Mesothelial cell of epicardium (in vitro differentiated cells): ENCODE measurements around the gene KIAA1549. TPM values are rescaled to one million over a fixed set of nuclear protein-coding genes. Genes with fewer than 3 reads are reported as not detected.

Experiments
- DNase-seq, 2 experiments: peaks; one replicate each; pipeline ENCODE4 v3.0.0; 2021; ENCODE audit warnings: low spot score in 2 of 2; ENCODE audit not compliant: unreplicated experiment in 2 of 2
- H3K27ac Mint-ChIP-seq: 2 replicates; pipeline ENCODE4 v1.8.0; 2021; ENCODE audit warnings: mixed read lengths
- H3K27me3 Mint-ChIP-seq: 2 replicates; pipeline ENCODE4 v1.8.0; 2021; ENCODE audit warnings: low read depth, mixed read lengths
- H3K36me3 Mint-ChIP-seq: 2 replicates; pipeline ENCODE4 v1.8.0; 2021; ENCODE audit warnings: mixed read lengths
- H3K4me1 Mint-ChIP-seq: 2 replicates; pipeline ENCODE4 v1.8.0; 2021; ENCODE audit warnings: mixed read lengths
- H3K4me3 Mint-ChIP-seq: 2 replicates; pipeline ENCODE4 v1.8.0; 2021; ENCODE audit warnings: mild to moderate bottlenecking, moderate library complexity, mixed read lengths
- H3K9me3 Mint-ChIP-seq: 2 replicates; pipeline ENCODE4 v1.8.0; 2021; ENCODE audit warnings: mixed read lengths
- CTCF ChIP-seq: fragments of 200-600 bp; sonication (generic); IDR thresholded peaks from one replicate; pipeline ENCODE4 v1.5.0; 2021; ENCODE audit warnings: antibody characterized with exemption; ENCODE audit not compliant: unreplicated experiment
- total RNA-seq: library from RNA; stranded (reverse); gene quantifications from 3 replicates; pipeline ENCODE4 v1.2.1, GENCODE V29; 2021

The KIAA1549 gene
- total RNA-seq, 1 donor from 2014 or later, result 34.8 TPM

- peaks cover 13% of the 10 kb centered on the region for H3K36me3 Mint-ChIP-seq
- no peak overlapping the region for H3K4me3 Mint-ChIP-seq
- no peak for DNase-seq
- peaks cover 22% of the 10 kb centered on the region for H3K4me1 Mint-ChIP-seq
- TF ChIP-seq CTCF, result no peak
- no peaks in the 10 kb centered on the region for H3K9me3 Mint-ChIP-seq
- no peaks in the 10 kb centered on the region for H3K27me3 Mint-ChIP-seq
- no peak overlapping the region for H3K27ac Mint-ChIP-seq
These were observed 51.2 kb downstream of the KIAA1549 start for GRCh38 chr7:138929969-138930368.

GRCh38 chr7:138926241-138926612, 55.0 kb downstream of the KIAA1549 start:
- Mint-ChIP-seq H3K4me3 (no peak overlapping the region), H3K4me1 (peaks cover 14% of the 10 kb centered on the region), H3K27ac (peak overlapping the region; percentile 64)

GRCh38 chr7:138924501-138925225, 56.5 kb downstream of the KIAA1549 start:
- Mint-ChIP-seq H3K27ac (peak overlapping the region; percentile 40), H3K9me3 (peaks cover 6% of the 10 kb centered on the region), H3K4me1 (peaks cover 14% of the 10 kb centered on the region), H3K36me3 (peaks cover 6% of the 10 kb centered on the region), H3K4me3 (no peak overlapping the region), H3K27me3 (no peaks in the 10 kb centered on the region)
- no peak for TF ChIP-seq CTCF
- no peak for DNase-seq

More at GRCh38 chr7:138926241-138926612, 55.0 kb downstream of the KIAA1549 start:
- H3K36me3 Mint-ChIP-seq, result peaks cover 13% of the 10 kb centered on the region
- no peak for DNase-seq
- no peak for TF ChIP-seq CTCF
- no peaks in the 10 kb centered on the region for H3K27me3 Mint-ChIP-seq
- peaks cover 6% of the 10 kb centered on the region for H3K9me3 Mint-ChIP-seq

GRCh38 chr7:138921277-138921676, 59.9 kb downstream of the KIAA1549 start:
- DNase-seq, result no peak
- H3K4me1 Mint-ChIP-seq, result peaks cover 11% of the 10 kb centered on the region
- H3K4me3 Mint-ChIP-seq, result no peak overlapping the region
- peaks cover 6% of the 10 kb centered on the region for H3K9me3 Mint-ChIP-seq
- no peak for TF ChIP-seq CTCF
- no peak overlapping the region for H3K27ac Mint-ChIP-seq
- H3K36me3 Mint-ChIP-seq, result peaks cover 29% of the 10 kb centered on the region
- no peaks in the 10 kb centered on the region for H3K27me3 Mint-ChIP-seq

GRCh38 chr7:138919911-138920310, 61.3 kb downstream of the KIAA1549 start:
- DNase-seq, result no peak
- no peak overlapping the region for H3K27ac Mint-ChIP-seq
- peaks cover 35% of the 10 kb centered on the region for H3K36me3 Mint-ChIP-seq
- peaks cover 6% of the 10 kb centered on the region for H3K4me1 Mint-ChIP-seq
- TF ChIP-seq CTCF, result no peak
- peaks cover 6% of the 10 kb centered on the region for H3K9me3 Mint-ChIP-seq
- H3K27me3 Mint-ChIP-seq, result no peaks in the 10 kb centered on the region
- no peak overlapping the region for H3K4me3 Mint-ChIP-seq
